PC-3 (cell line): ENCODE results near the gene NUDT19. TPM values are rescaled to one million over a fixed set of nuclear protein-coding genes. Genes with fewer than 3 reads are reported as not detected.

Source experiments
- ATAC-seq: fragments of 200-7000 bp; cut with Tn5 transposase; 2 replicates; pipeline ENCODE4 v1.9.1; 2020; ENCODE audit warnings: mild to moderate bottlenecking, moderate library complexity
- Bru-seq: library from RNA; stranded (reverse); fragments of 400-500 nt; gene quantifications from one replicate; lab custom pipeline; 2021; lab: Mats Ljungman, UMichigan
- BruChase-seq, 2 experiments: library from RNA; stranded (reverse); fragments of 400-500 nt; gene quantifications; one replicate each; lab custom pipeline; 2021; lab: Mats Ljungman, UMichigan
- BruUV-seq: library from RNA; stranded (reverse); fragments of 400-500 nt; replicated peaks from 2 replicates; lab custom pipeline; 2021; lab: Mats Ljungman, UMichigan
- CTCF ChIA-PET: fragments of 300-600 bp; sonication (Branson Sonifier 250); formaldehyde crosslinking; loops from one replicate; lab custom pipeline; 2022; ENCODE audit warnings: antibody characterized with exemption; lab: Charles Lee
- POLR2A ChIA-PET: fragments of 300-600 bp; sonication (Branson Sonifier 250); formaldehyde crosslinking; loops from one replicate; lab custom pipeline; 2022; ENCODE audit warnings: antibody characterized with exemption; ENCODE audit not compliant: unreplicated experiment; lab: Charles Lee
- DNase-seq: peaks from one replicate; pipeline ENCODE4 v3.0.0-alpha.2; 2015
- H2AFZ ChIP-seq: fragments of 300-600 bp; sonication (generic); 2 replicates; pipeline ENCODE4 v1.6.0; 2016; ENCODE audit warnings: antibody characterized with exemption, low read length
- H3F3A ChIP-seq: fragments of 300-600 bp; sonication (generic); one replicate; pipeline ENCODE4 v1.6.0; 2017; ENCODE audit warnings: antibody characterized with exemption, low read length, control low read depth, mild to moderate bottlenecking; ENCODE audit not compliant: unreplicated experiment
- H3K27ac ChIP-seq: fragments of 300-600 bp; sonication (generic); 2 replicates; pipeline ENCODE4 v1.5.1; 2016; ENCODE audit warnings: mild to moderate bottlenecking, low read length
- H3K27me3 ChIP-seq: fragments of 300-600 bp; sonication (generic); 2 replicates; pipeline ENCODE4 v1.6.1; 2016; ENCODE audit warnings: low read length, mixed read lengths
- H3K36me3 ChIP-seq: fragments of 300-600 bp; sonication (generic); 2 replicates; pipeline ENCODE4 v1.6.1; 2016; ENCODE audit warnings: low read depth, mixed run types, low read length, mixed read lengths
- H3K4me1 ChIP-seq: fragments of 300-600 bp; sonication (generic); 2 replicates; pipeline ENCODE4 v1.5.1; 2016; ENCODE audit warnings: low read length; ENCODE audit not compliant: insufficient read depth
- H3K4me2 ChIP-seq: fragments of 300-600 bp; sonication (generic); 2 replicates; pipeline ENCODE4 v1.6.0; 2016; ENCODE audit warnings: low read length
- H3K4me3 ChIP-seq: fragments of 300-600 bp; sonication (generic); 2 replicates; pipeline ENCODE4 v1.5.1; 2016; ENCODE audit warnings: mild to moderate bottlenecking, low read length, mixed read lengths
- H3K79me2 ChIP-seq: fragments of 300-600 bp; sonication (generic); 2 replicates; pipeline ENCODE4 v1.6.1; 2017; ENCODE audit warnings: low read length, mixed read lengths
- H3K9ac ChIP-seq: fragments of 300-600 bp; sonication (generic); 2 replicates; pipeline ENCODE4 v1.6.0; 2016; ENCODE audit warnings: mild to moderate bottlenecking, low read length
- H3K9me2 ChIP-seq: fragments of 300-600 bp; sonication (generic); replicated peaks from 2 replicates; pipeline ENCODE4 v1.6.1; 2016; ENCODE audit warnings: mixed run types, low read length, mixed read lengths
- H3K9me3 ChIP-seq: fragments of 300-600 bp; sonication (generic); 2 replicates; pipeline ENCODE4 v1.6.1; 2016; ENCODE audit warnings: low read length, mixed read lengths
- H4K20me1 ChIP-seq: fragments of 300-600 bp; sonication (generic); 2 replicates; pipeline ENCODE4 v1.6.1; 2016; ENCODE audit warnings: low read length, mixed read lengths
- CTCF ChIP-seq: fragments of 300-600 bp; sonication (generic); conservative IDR thresholded peaks from 2 replicates; pipeline ENCODE4 v1.5.1; 2017; ENCODE audit warnings: antibody characterized with exemption, low read depth, mild to moderate bottlenecking, low read length
- EZH2 ChIP-seq: fragments of 300-600 bp; sonication (generic); IDR thresholded peaks from one replicate; pipeline ENCODE4 v1.6.1; 2017; ENCODE audit warnings: antibody characterized with exemption, mild to moderate bottlenecking, low read length; ENCODE audit not compliant: unreplicated experiment
- EZH2phosphoT487 ChIP-seq: fragments of 300-600 bp; sonication (generic); IDR thresholded peaks from 2 replicates; pipeline ENCODE4 v1.6.1; 2018; ENCODE audit warnings: mild to moderate bottlenecking, antibody characterized with exemption, low read length, borderline replicate concordance
- intact Hi-C: fragments of 100-400 bp; cut with micrococcal nuclease; formaldehyde crosslinking; loops from 2 replicates; pipeline ENCODE4 v1.9.0; 2023
- long read RNA-seq: library from polyadenylated mRNA; unstranded; transcript quantifications from one replicate; pipeline ENCODE4 v2.0.0, GENCODE V29; 2021; ENCODE audit not compliant: unreplicated experiment
- total RNA-seq: library from RNA; depleted of rRNA; stranded (reverse); fragments of >200 nt; gene quantifications from 2 replicates; pipeline ENCODE4 v1.2.3, GENCODE V29; 2014; rRNA removed

NUDT19 gene
- total RNA-seq (13.3 TPM in 2 replicates), Bru-seq, nascent RNA (percentile 70 among the genes with signal in this experiment), BruChase-seq, experiment 1, labeled RNA remaining after a 6-hour chase (percentile 75 among the genes with signal in this experiment), BruChase-seq, experiment 2, labeled RNA remaining after a 2-hour chase (percentile 72 among the genes with signal in this experiment)
- long read RNA-seq, transcript NUDT19-201 (3 exons, 2,967 nt) = major isoform, 8 of 15 reads
- long read RNA-seq, partial matches to known transcripts = 1 of 15 reads
- long read RNA-seq, other reads (novel, unspliced or antisense) = 6 of 15 reads

GRCh38 chr19:32691291-32691951, at the start of gene NUDT19:
Gene NUDT19 (plus strand): TSS chr19:32691821. CDS start chr19:32691961, 140 bp downstream.
- Histone ChIP-seq H3K4me3 (peak within 1 kb of the TSS; percentile 90), H4K20me1 (no peaks in the 10 kb centered on the region), H3K27me3 (no peaks in the 10 kb centered on the region), H2AFZ (peak within 1 kb of the TSS; percentile 68), H3K4me2 (peak within 1 kb of the TSS; percentile 99), H3K79me2 (peaks cover 55% of the 10 kb centered on the region), H3F3A (no peaks in the 10 kb centered on the region), H3K36me3 (no peaks in the 10 kb centered on the region), H3K9me3 (no peaks in the 10 kb centered on the region), H3K27ac (peak within 1 kb of the TSS; percentile 34), H3K9me2 (no peaks in the 10 kb centered on the region), H3K4me1 (peaks cover 18% of the 10 kb centered on the region), H3K9ac (peak within 1 kb of the TSS; percentile 92)
- DNase-seq = peak; percentile 76
- ChIA-PET POLR2A (interaction anchor here (0.6 kb wide), 1 partner anchor 252 kb away, joined by 3 read pairs; no protein-coding TSS in a partner anchor), CTCF (no interaction called here)
- no peak for TF ChIP-seq CTCF
- no peak for TF ChIP-seq EZH2
- TF ChIP-seq EZH2phosphoT487 = no peak
- peak; percentile 92 for ATAC-seq
- intact Hi-C loops = loop anchor here (5.0 kb wide), 2 partner anchors 236 to 281 kb away; partner anchors contain the start of genes CEP89 and FAAP24
- TSS peak; percentile 36 for BruUV-seq

GRCh38 chr19:32642771-32643170, 48.9 kb upstream of the NUDT19 start:
- no peak overlapping the region for H2AFZ ChIP-seq
- intact Hi-C loops = no loop called here
- H4K20me1 ChIP-seq = no peaks in the 10 kb centered on the region
- H3K27me3 ChIP-seq = no peaks in the 10 kb centered on the region
- ATAC-seq (no peak), DNase-seq (no peak)
- CTCF ChIA-PET = no interaction called here
- H3K4me2 ChIP-seq = no peak overlapping the region
- H3K27ac ChIP-seq = no peak overlapping the region
- H3K36me3 ChIP-seq = peaks cover 5% of the 10 kb centered on the region; the same call in 1 of the 2 replicates
- H3K9ac ChIP-seq = no peak overlapping the region
- POLR2A ChIA-PET = no interaction called here
- no peaks in the 10 kb centered on the region for H3K79me2 ChIP-seq
- H3K4me3 ChIP-seq = no peak overlapping the region
- BruUV-seq = no TSS peak
- H3K9me3 ChIP-seq = no peaks in the 10 kb centered on the region
- TF ChIP-seq EZH2phosphoT487 = no peak
- TF ChIP-seq EZH2 = no peak
- no peak for TF ChIP-seq CTCF
- H3F3A ChIP-seq = no peaks in the 10 kb centered on the region
- no peaks in the 10 kb centered on the region for H3K4me1 ChIP-seq
- H3K9me2 ChIP-seq = no peaks in the 10 kb centered on the region
